NCI-H774 (cell line): Measurements from ENCODE around the gene ANKRD34A.

Experiments used
- DNase-seq: peaks from one replicate; lab custom pipeline; 2025; lab: John Stamatoyannopoulos, UW

ANKRD34A gene

GRCh38 chr1:145964328-145965118, at the start of gene ANKRD34A, which contains the start of gene POLR3GL:
ANKRD34A (minus strand) TSS chr1:145964575; CDS start chr1:145961759, 2,816 bp downstream.
POLR3GL (plus strand) TSS chr1:145964690; CDS start chr1:145974866, 10,176 bp downstream.
- peak; percentile 94 for DNase-seq

- no peak for DNase-seq
Observed at GRCh38 chr1:146013559-146013922, 49.2 kb upstream of the ANKRD34A start.

GRCh38 chr1:146012703-146013558, 48.6 kb upstream of the ANKRD34A start:
- peak; percentile 69 for DNase-seq

- no peak for DNase-seq
Observed at GRCh38 chr1:146010126-146010738, 45.9 kb upstream of the ANKRD34A start.

GRCh38 chr1:146007489-146008133, 43.2 kb upstream of the ANKRD34A start:
- DNase-seq: no peak

GRCh38 chr1:146001709-146002108, 37.3 kb upstream of the ANKRD34A start:
- no peak for DNase-seq

GRCh38 chr1:145999321-146000024, 35.1 kb upstream of the ANKRD34A start:
- DNase-seq: peak; percentile 66

GRCh38 chr1:145997718-145998023, 33.3 kb upstream of the ANKRD34A start:
- DNase-seq: no peak

GRCh38 chr1:145997016-145997717, 32.8 kb upstream of the ANKRD34A start:
- no peak for DNase-seq

GRCh38 chr1:145996433-145997015, 32.1 kb upstream of the ANKRD34A start, which contains the start of gene TXNIP:
TXNIP (minus strand) TSS chr1:145996579; CDS start chr1:145996266, 313 bp downstream.
- peak; percentile 99 for DNase-seq

- DNase-seq: no peak
Observed at GRCh38 chr1:145995964-145996432, 31.6 kb upstream of the ANKRD34A start.

GRCh38 chr1:145995148-145995881, 30.9 kb upstream of the ANKRD34A start:
- no peak for DNase-seq

GRCh38 chr1:145994391-145995120, 30.2 kb upstream of the ANKRD34A start:
- no peak for DNase-seq

GRCh38 chr1:145993618-145994390, 29.4 kb upstream of the ANKRD34A start:
- DNase-seq: no peak

GRCh38 chr1:145992958-145993617, 28.7 kb upstream of the ANKRD34A start:
- DNase-seq: no peak

- no peak for DNase-seq
Observed at GRCh38 chr1:145992502-145992936, 28.1 kb upstream of the ANKRD34A start.

- DNase-seq: no peak
Observed at GRCh38 chr1:145991735-145992412, 27.5 kb upstream of the ANKRD34A start.
